GM12878 (cell line): ENCODE data around the gene NTRK1. TPM values are rescaled to one million over a fixed set of nuclear protein-coding genes. Genes with fewer than 3 reads are reported as not detected.

Source experiments
- ATAC-seq: fragments of 200-7000 bp; cut with Tn5 transposase; 3 replicates; pipeline ENCODE4 v1.9.1; 2020; ENCODE audit warnings: mild to moderate bottlenecking, moderate library complexity
- BruUV-seq: library from RNA; stranded (reverse); fragments of 400-500 nt; replicated peaks from 2 replicates; lab custom pipeline; 2021; lab: Mats Ljungman, UMichigan
- CTCF ChIA-PET: fragments of 300-600 bp; sonication (Branson Sonifier 250); formaldehyde crosslinking; extraction: SDS; loops from one replicate; lab custom pipeline; 2021; ENCODE audit warnings: inconsistent platforms; lab: Yijun Ruan, JAX
- POLR2A ChIA-PET: fragments of 350-600 bp; formaldehyde crosslinking; extraction: SDS; loops from one replicate; lab custom pipeline; 2021; ENCODE audit warnings: inconsistent platforms; lab: Charles Lee
- RAD21 ChIA-PET: fragments of 300-600 bp; sonication (Branson Sonifier 250); formaldehyde crosslinking; loops from one replicate; lab custom pipeline; 2023; ENCODE audit warnings: antibody characterized with exemption; ENCODE audit not compliant: unreplicated experiment; lab: Charles Lee
- SMC1A ChIA-PET: fragments of 300-600 bp; sonication (Branson Sonifier 250); formaldehyde crosslinking; loops from one replicate; lab custom pipeline; 2023; ENCODE audit not compliant: unreplicated experiment, uncharacterized antibody; lab: Charles Lee
- DNase-seq: peaks from one replicate; pipeline ENCODE4 v3.0.0-alpha.2; 2011; ENCODE audit warnings: low read depth, low spot score
- FAIRE-seq: peaks from 3 replicates; lab custom pipeline; 2011; peaks lifted over from hg19 to GRCh38; lab: Jason Lieb, UNC
- H2AFZ ChIP-seq: 2 replicates; pipeline ENCODE4 v1.6.0; 2011; ENCODE audit warnings: low read depth, low read length, control low read depth; ENCODE audit not compliant: control insufficient read depth
- H3K27ac ChIP-seq: 2 replicates; pipeline ENCODE4 v1.5.1; 2011; ENCODE audit warnings: control low read depth; ENCODE audit not compliant: control insufficient read depth, insufficient read depth
- H3K27me3 ChIP-seq, 2 experiments: replicated peaks in 1 of 2; 2 replicates each; pipeline versions ENCODE4 v1.6.0 to v1.6.1; 2011; ENCODE audit warnings: low read length in 1 of 2; ENCODE audit not compliant: control insufficient read depth in 2 of 2, insufficient read depth in 2 of 2
- H3K36me3 ChIP-seq, 2 experiments: 2 replicates each; pipeline ENCODE4 v1.5.1; 2011; ENCODE audit warnings: low read length in 1 of 2; ENCODE audit not compliant: control insufficient read depth in 2 of 2, insufficient read depth in 2 of 2
- H3K4me1 ChIP-seq: 2 replicates; pipeline ENCODE4 v1.6.1; 2011; ENCODE audit warnings: mild to moderate bottlenecking, low read length, moderate library complexity, mixed read lengths; ENCODE audit not compliant: control insufficient read depth, insufficient read depth
- H3K4me2 ChIP-seq: 2 replicates; pipeline ENCODE4 v1.6.0; 2011; ENCODE audit warnings: control low read depth; ENCODE audit not compliant: control insufficient read depth, insufficient read depth
- H3K4me3 ChIP-seq: fragments of 200-600 bp; sonication (generic); 2 replicates; pipeline ENCODE4 v1.5.1; 2016
- H3K79me2 ChIP-seq: 2 replicates; pipeline ENCODE4 v1.6.0; 2011; ENCODE audit warnings: low read length; ENCODE audit not compliant: control insufficient read depth, insufficient read depth
- H3K9ac ChIP-seq: 2 replicates; pipeline ENCODE4 v1.8.0; 2011; ENCODE audit warnings: low read length, control low read depth, mixed read lengths; ENCODE audit not compliant: control insufficient read depth, insufficient read depth
- H3K9me3 ChIP-seq: replicated peaks from 3 replicates; pipeline ENCODE4 v1.5.1; 2011; ENCODE audit warnings: mild to moderate bottlenecking, low read length; ENCODE audit not compliant: control insufficient read depth, insufficient read depth
- H4K20me1 ChIP-seq: 2 replicates; pipeline ENCODE4 v1.6.0; 2011; ENCODE audit not compliant: control insufficient read depth, insufficient read depth
- MXI1 ChIP-seq: fragments of 150-350 bp; IDR thresholded peaks from 2 replicates; pipeline ENCODE4 v1.6.1; 2011; ENCODE audit warnings: low read depth, mild to moderate bottlenecking, inconsistent platforms, low read length, improper control_type of control experiment
- RFX5 ChIP-seq: IDR thresholded peaks from 2 replicates; pipeline ENCODE4 v1.6.1; 2011; ENCODE audit warnings: low read depth, low read length, improper control_type of control experiment
- TARDBP ChIP-seq: IDR thresholded peaks from 2 replicates; pipeline ENCODE4 v1.6.1; 2016; ENCODE audit warnings: borderline replicate concordance
- YY1 ChIP-seq: IDR thresholded peaks from 2 replicates; pipeline ENCODE4 v1.6.1; 2011; ENCODE audit warnings: low read depth, mild to moderate bottlenecking, low read length
- WGBS: methylation state at CpG from one replicate; pipeline ENCODE4 v1.1.6; 2016; ENCODE audit warnings: low lambda C conversion rate; ENCODE audit not compliant: insufficient replicate concordance, insufficient coverage; ENCODE audit errors: missing lambda C conversion rate; 5-methylcytosine and 5-hydroxymethylcytosine counted together
- in situ Hi-C: fragments of 300-500 bp; cut with MboI; formaldehyde crosslinking; loops from 9 replicates; pipeline ENCODE4 v1.14.3; 2018; ENCODE audit warnings: mixed read lengths
- intact Hi-C: fragments of 100-400 bp; cut with micrococcal nuclease; formaldehyde crosslinking; loops from one replicate; pipeline ENCODE4 v1.14.2; 2022; ENCODE audit not compliant: unreplicated experiment
- polyA plus RNA-seq, 11 experiments: library from polyadenylated mRNA; depleted of rRNA in 4 of 11; unstranded in 6 of 11; stranded (reverse) in 5 of 11; fragments of >200 nt; fragmentation: Nextera tagmentation in 4 of 11; fragmentation: Illumina TruSeq in 1 of 11; extraction: Ambion mirVana in 4 of 11; extraction: Trizol in 1 of 11; gene quantifications; 1 replicate in 1 of 11; 2 replicates in 10 of 11; pipeline versions ENCODE4 v1.2.1 to v1.2.3, GENCODE V29; 2011 to 2016; ENCODE audit warnings: inconsistent platforms in 2 of 11, missing spikeins in 2 of 11, low read depth in 1 of 11
- total RNA-seq, 4 experiments: library from RNA; depleted of rRNA in 3 of 4; stranded (reverse); fragments of >200 nt in 3 of 4; fragmentation: Illumina TruSeq in 1 of 4; extraction: Trizol in 1 of 4; gene quantifications; 2 replicates each; pipeline versions ENCODE4 v1.2.1 to v1.2.3, GENCODE V29; 2013 to 2021

NTRK1 gene
- total and polyA plus RNA-seq, 10 of the 15 experiments (the other 5 are each of a cell fraction or from before 2014, with no cell fraction given): 0.10 to 0.56 (median 0.40) TPM; not detected in 7

GRCh38 chr1:156845953-156846545 is 14.6 kb upstream of the NTRK1 start (continued):
- no peak for TF ChIP-seq YY1
- no peak for TF ChIP-seq TARDBP

DNA sequence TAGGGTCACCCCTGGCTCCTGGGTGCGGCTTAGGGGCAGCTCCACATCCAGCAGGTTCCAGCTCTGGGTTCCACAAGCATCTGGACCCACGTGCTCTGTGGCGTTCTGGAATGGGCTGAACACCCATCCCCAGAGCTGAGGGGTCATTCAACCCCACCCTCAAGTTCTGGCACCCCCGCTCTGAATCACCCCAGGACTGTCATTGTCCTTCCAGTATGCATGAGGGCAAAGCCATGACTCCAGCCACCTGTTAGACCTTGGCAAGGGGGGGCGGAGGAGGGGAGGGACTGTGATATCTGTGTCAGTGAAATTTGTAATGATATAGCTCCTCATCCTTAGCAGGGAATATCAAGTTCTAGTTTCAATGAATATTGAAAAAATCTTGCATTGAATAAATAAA is 14.0 kb upstream of the NTRK1 start:
- Histone ChIP-seq H3K36me3 (no peaks in the 10 kb centered on the region), H3K79me2 (no peaks in the 10 kb centered on the region), H3K27me3 (peaks cover 0 to 7% of the 10 kb centered on the region in 2 experiments; a peak in 3 of 4 replicates), H3K9ac (no peak overlapping the region), H3K9me3 (no peaks in the 10 kb centered on the region), H4K20me1 (no peaks in the 10 kb centered on the region), H3K4me1 (no peaks in the 10 kb centered on the region), H3K4me2 (no peak overlapping the region), H2AFZ (no peak overlapping the region), H3K4me3 (no peak overlapping the region), H3K27ac (no peak overlapping the region)
- no TSS peak for BruUV-seq
- ChIA-PET POLR2A (no interaction called here), SMC1A (interaction anchor here (0.9 kb wide), 1 partner anchor 8 kb away, joined by 4 read pairs; no protein-coding TSS in a partner anchor), RAD21 (interaction anchor here (1.1 to 1.2 kb wide), 2 partner anchors 43 to 125 kb away, joined by 3 to 4 read pairs; no protein-coding TSS in a partner anchor), CTCF (interaction anchor here (0.6 to 2.6 kb wide), 4 partner anchors 8 to 157 kb away, joined by 3 to 23 read pairs (median 4); no protein-coding TSS in a partner anchor)
- WGBS: 35% methylated on average over 5 of the region's 5 CpGs
- FAIRE-seq: no peak
- DNase-seq: no peak
- intact Hi-C loops: no loop called here
- in situ Hi-C loops: no loop called here
- ATAC-seq: no peak
- no peak for TF ChIP-seq MXI1
- TF ChIP-seq RFX5: no peak
